HepG2 (cell line): ENCODE results near the gene EIF6. TPM values are rescaled to one million over a fixed set of nuclear protein-coding genes. Genes with fewer than 3 reads are reported as not detected.

ENCODE experiments used
- BRCA1 ChIP-seq: sonication (generic); formaldehyde crosslinking; IDR thresholded peaks from 2 replicates; pipeline ENCODE4 v1.4.0; 2020; ENCODE audit warnings: missing genetic modification reagents
- DBP ChIP-seq: sonication (generic); formaldehyde crosslinking; IDR thresholded peaks from 2 replicates; pipeline ENCODE4 v1.4.0; 2020; ENCODE audit warnings: missing genetic modification reagents; ENCODE audit errors: not compliant biosample characterization
- E2F1 ChIP-seq: sonication (generic); formaldehyde crosslinking; IDR thresholded peaks from 2 replicates; pipeline ENCODE4 v1.5.0; 2020; ENCODE audit warnings: missing genetic modification reagents
- JDP2 ChIP-seq: sonication (generic); formaldehyde crosslinking; IDR thresholded peaks from 2 replicates; pipeline ENCODE4 v1.8.1; 2022; ENCODE audit warnings: missing genetic modification reagents, borderline replicate concordance
- KLF16 ChIP-seq, 2 experiments: sonication (generic) in 1 of 2; formaldehyde crosslinking in 1 of 2; IDR thresholded peaks; 2 replicates each; pipeline versions ENCODE4 v1.6.1 to v1.8.0; 2016 to 2023; ENCODE audit warnings: missing genetic modification reagents in 2 of 2, missing compliant biosample characterization in 1 of 2
- LBX2 ChIP-seq: sonication (generic); formaldehyde crosslinking; IDR thresholded peaks from 2 replicates; pipeline ENCODE4 v1.5.0; 2020; ENCODE audit warnings: missing genetic modification reagents, mild to moderate bottlenecking, borderline replicate concordance
- MIXL1 ChIP-seq: IDR thresholded peaks from 2 replicates; pipeline ENCODE4 v1.6.1; 2016
- NR2F1 ChIP-seq, 2 experiments: fragments of 450-650 bp in 1 of 2; formaldehyde crosslinking in 1 of 2; IDR thresholded peaks; 2 replicates each; pipeline versions ENCODE4 v1.5.0 to v1.6.1; 2016 to 2020; ENCODE audit warnings: mild to moderate bottlenecking in 1 of 2, missing compliant biosample characterization in 1 of 2, missing genetic modification reagents in 1 of 2, moderate library complexity in 1 of 2
- SMAD3 ChIP-seq: sonication (generic); formaldehyde crosslinking; IDR thresholded peaks from 2 replicates; pipeline ENCODE4 v1.4.0; 2020; ENCODE audit warnings: missing genetic modification reagents
- SMARCC2 ChIP-seq: fragments of 450-650 bp; IDR thresholded peaks from 2 replicates; pipeline ENCODE4 v1.6.1; 2017; ENCODE audit warnings: antibody characterized with exemption, mild to moderate bottlenecking
- TAF15 ChIP-seq: fragments of 200-400 bp; formaldehyde crosslinking; IDR thresholded peaks from one replicate; pipeline ENCODE4 v1.6.1; 2018; ENCODE audit warnings: mild to moderate bottlenecking, low read depth, low read length; ENCODE audit not compliant: poor library complexity, severe bottlenecking
- XRCC5 ChIP-seq: fragments of 200-400 bp; formaldehyde crosslinking; optimal IDR thresholded peaks from 2 replicates; pipeline ENCODE3; 2017; ENCODE audit warnings: mild to moderate bottlenecking, low read length
- ZNF251 ChIP-seq: sonication (generic); formaldehyde crosslinking; IDR thresholded peaks from 2 replicates; pipeline ENCODE4 v1.9.0; 2021; ENCODE audit warnings: mild to moderate bottlenecking, missing genetic modification reagents
- ZNF800 ChIP-seq: sonication (generic); formaldehyde crosslinking; IDR thresholded peaks from 2 replicates; pipeline ENCODE4 v1.4.0; 2020; ENCODE audit warnings: missing genetic modification reagents
- polyA plus RNA-seq, 8 experiments: library from polyadenylated mRNA; depleted of rRNA in 3 of 8; stranded (reverse) in 7 of 8; unstranded in 1 of 8; fragments of >200 nt; fragmentation: Illumina TruSeq in 4 of 8; extraction: Trizol in 4 of 8; gene quantifications; 2 replicates each; pipeline versions ENCODE4 v1.2.1 to v1.2.3, GENCODE V29; 2011 to 2016; ENCODE audit warnings: low read depth in 4 of 8, missing spikeins in 1 of 8, mixed read lengths in 1 of 8; ENCODE audit not compliant: insufficient read depth in 1 of 8
- total RNA-seq, 5 experiments: library from RNA; depleted of rRNA; stranded (reverse); fragments of >200 nt; fragmentation: Illumina TruSeq; extraction: Trizol; gene quantifications; 2 replicates each; pipeline ENCODE4 v1.2.3, GENCODE V29; 2016; ENCODE audit warnings: low read depth in 1 of 5
- TF ChIP-seq, protein P1 (sequence below): sonication (generic); formaldehyde crosslinking; IDR thresholded peaks from 2 replicates; pipeline ENCODE4 v1.5.1; 2020; ENCODE audit warnings: mild to moderate bottlenecking, missing genetic modification reagents, moderate library complexity
- TF ChIP-seq, protein P2 (sequence below): sonication (generic); formaldehyde crosslinking; IDR thresholded peaks from 2 replicates; pipeline ENCODE4 v1.5.0; 2020; ENCODE audit warnings: mild to moderate bottlenecking, missing genetic modification reagents, moderate library complexity
- TF ChIP-seq, protein P3 (sequence below): sonication (generic); formaldehyde crosslinking; IDR thresholded peaks from 2 replicates; pipeline ENCODE4 v1.4.0; 2020; ENCODE audit warnings: missing genetic modification reagents

EIF6 gene
- total and polyA plus RNA-seq, 2 of the 13 experiments (the other 11 are each of a cell fraction or from before 2014, with no cell fraction given) = 462 to 466 TPM

GRCh38 chr20:35306931-35307517, 22.5 kb upstream of the EIF6 start (continued):
- TF ChIP-seq DBP (no peak), KLF16 (CRISPR knock-in tag; IDR thresholded peaks at IDR 0.05) (peak in 1 of 2 experiments; percentile 60; a peak in 1 of 4 replicates), MIXL1 (0 out of 2 replicates have a peak, but pooled peaks have one; percentile 40), ZNF800 (no peak), ZNF251 (CRISPR knock-in tag) (no peak), JDP2 (CRISPR knock-in tag) (no peak), SMARCC2 (no peak), LBX2 (CRISPR knock-in tag) (no peak), BRCA1 (CRISPR knock-in tag) (no peak), NR2F1 (CRISPR knock-in tag; IDR thresholded peaks at IDR 0.05) (0 out of 4 replicates have a peak, but pooled peaks of 1 of the 2 experiments have one; percentile 10), XRCC5 (peak; percentile 99), E2F1 (CRISPR knock-in tag) (no peak), SMAD3 (no peak; the same call in 1 of the 2 replicates), TAF15 (no peak)
- TF ChIP-seq, protein P1, sequence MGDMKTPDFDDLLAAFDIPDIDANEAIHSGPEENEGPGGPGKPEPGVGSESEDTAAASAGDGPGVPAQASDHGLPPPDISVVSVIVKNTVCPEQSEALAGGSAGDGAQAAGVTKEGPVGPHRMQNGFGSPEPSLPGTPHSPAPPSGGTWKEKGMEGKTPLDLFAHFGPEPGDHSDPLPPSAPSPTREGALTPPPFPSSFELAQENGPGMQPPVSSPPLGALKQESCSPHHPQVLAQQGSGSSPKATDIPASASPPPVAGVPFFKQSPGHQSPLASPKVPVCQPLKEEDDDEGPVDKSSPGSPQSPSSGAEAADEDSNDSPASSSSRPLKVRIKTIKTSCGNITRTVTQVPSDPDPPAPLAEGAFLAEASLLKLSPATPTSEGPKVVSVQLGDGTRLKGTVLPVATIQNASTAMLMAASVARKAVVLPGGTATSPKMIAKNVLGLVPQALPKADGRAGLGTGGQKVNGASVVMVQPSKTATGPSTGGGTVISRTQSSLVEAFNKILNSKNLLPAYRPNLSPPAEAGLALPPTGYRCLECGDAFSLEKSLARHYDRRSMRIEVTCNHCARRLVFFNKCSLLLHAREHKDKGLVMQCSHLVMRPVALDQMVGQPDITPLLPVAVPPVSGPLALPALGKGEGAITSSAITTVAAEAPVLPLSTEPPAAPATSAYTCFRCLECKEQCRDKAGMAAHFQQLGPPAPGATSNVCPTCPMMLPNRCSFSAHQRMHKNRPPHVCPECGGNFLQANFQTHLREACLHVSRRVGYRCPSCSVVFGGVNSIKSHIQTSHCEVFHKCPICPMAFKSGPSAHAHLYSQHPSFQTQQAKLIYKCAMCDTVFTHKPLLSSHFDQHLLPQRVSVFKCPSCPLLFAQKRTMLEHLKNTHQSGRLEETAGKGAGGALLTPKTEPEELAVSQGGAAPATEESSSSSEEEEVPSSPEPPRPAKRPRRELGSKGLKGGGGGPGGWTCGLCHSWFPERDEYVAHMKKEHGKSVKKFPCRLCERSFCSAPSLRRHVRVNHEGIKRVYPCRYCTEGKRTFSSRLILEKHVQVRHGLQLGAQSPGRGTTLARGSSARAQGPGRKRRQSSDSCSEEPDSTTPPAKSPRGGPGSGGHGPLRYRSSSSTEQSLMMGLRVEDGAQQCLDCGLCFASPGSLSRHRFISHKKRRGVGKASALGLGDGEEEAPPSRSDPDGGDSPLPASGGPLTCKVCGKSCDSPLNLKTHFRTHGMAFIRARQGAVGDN (CRISPR knock-in tag) = peak; percentile 68
- TF ChIP-seq, protein P2, sequence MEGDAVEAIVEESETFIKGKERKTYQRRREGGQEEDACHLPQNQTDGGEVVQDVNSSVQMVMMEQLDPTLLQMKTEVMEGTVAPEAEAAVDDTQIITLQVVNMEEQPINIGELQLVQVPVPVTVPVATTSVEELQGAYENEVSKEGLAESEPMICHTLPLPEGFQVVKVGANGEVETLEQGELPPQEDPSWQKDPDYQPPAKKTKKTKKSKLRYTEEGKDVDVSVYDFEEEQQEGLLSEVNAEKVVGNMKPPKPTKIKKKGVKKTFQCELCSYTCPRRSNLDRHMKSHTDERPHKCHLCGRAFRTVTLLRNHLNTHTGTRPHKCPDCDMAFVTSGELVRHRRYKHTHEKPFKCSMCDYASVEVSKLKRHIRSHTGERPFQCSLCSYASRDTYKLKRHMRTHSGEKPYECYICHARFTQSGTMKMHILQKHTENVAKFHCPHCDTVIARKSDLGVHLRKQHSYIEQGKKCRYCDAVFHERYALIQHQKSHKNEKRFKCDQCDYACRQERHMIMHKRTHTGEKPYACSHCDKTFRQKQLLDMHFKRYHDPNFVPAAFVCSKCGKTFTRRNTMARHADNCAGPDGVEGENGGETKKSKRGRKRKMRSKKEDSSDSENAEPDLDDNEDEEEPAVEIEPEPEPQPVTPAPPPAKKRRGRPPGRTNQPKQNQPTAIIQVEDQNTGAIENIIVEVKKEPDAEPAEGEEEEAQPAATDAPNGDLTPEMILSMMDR (CRISPR knock-in tag) = peak; percentile 97
- TF ChIP-seq, protein P3, sequence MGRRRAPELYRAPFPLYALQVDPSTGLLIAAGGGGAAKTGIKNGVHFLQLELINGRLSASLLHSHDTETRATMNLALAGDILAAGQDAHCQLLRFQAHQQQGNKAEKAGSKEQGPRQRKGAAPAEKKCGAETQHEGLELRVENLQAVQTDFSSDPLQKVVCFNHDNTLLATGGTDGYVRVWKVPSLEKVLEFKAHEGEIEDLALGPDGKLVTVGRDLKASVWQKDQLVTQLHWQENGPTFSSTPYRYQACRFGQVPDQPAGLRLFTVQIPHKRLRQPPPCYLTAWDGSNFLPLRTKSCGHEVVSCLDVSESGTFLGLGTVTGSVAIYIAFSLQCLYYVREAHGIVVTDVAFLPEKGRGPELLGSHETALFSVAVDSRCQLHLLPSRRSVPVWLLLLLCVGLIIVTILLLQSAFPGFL (CRISPR knock-in tag) = no peak
